NCI-H510A treated with DMSO at 0.1 percent for 48 hours (cell line): Measurements from ENCODE around the gene SDR42E2.
"Not testable (repeated sequence)": the region's sequence is repeated elsewhere in the genome, so short reads cannot be mapped to it uniquely, and the experiment has no call there.

ENCODE experiments used
- DNase-seq: peaks from one replicate; lab custom pipeline; 2025; lab: John Stamatoyannopoulos, UW

Gene SDR42E2

DNA sequence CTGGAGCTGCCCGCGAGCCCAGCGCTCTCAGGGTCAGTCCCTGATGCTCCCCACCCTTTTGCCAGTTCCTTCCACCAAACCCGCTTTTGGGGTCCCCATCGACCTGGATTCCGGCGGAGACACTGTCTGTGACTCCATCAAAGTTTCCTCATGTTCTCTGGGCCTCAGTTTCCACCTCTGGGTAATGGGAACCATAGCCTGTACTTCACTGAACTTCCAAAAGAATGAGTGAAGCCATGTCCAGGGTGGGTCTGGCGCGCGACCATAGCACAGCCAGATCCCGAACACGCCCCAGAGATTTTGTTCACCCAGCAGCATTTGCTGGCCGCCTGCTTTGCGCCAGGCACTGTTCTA lies 327 bp downstream of the SDR42E2 start:
- DNase-seq = no peak

- DNase-seq = no peak
Observed at GRCh38 chr16:22163806-22164205, 1.5 kb downstream of the SDR42E2 start.

DNA sequence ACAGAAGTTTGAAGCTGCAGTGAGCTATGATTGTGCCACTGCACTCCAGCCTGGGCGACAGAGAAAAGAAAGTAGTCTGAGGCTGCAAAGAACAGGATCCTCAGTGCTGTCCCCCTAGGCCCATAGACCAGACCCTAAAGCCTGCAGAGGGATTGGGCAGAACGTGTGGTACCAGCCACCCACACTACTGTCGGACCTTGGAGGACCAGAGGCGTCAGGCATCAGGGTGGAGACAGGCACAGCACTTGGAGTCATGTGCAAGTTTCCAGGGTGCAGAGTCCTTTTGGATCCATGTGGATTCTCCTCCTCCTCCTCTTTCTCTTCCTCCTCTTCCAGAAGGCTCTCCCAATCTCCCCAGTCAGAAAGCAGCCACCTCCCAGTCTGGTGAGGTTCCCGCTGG lies 2.2 kb downstream of the SDR42E2 start:
- DNase-seq = no peak

- DNase-seq = no peak
Observed at GRCh38 chr16:22165508-22166285, 3.4 kb downstream of the SDR42E2 start.

GRCh38 chr16:22171953-22172352 lies 9.6 kb downstream of the SDR42E2 start:
- DNase-seq = no peak

DNA sequence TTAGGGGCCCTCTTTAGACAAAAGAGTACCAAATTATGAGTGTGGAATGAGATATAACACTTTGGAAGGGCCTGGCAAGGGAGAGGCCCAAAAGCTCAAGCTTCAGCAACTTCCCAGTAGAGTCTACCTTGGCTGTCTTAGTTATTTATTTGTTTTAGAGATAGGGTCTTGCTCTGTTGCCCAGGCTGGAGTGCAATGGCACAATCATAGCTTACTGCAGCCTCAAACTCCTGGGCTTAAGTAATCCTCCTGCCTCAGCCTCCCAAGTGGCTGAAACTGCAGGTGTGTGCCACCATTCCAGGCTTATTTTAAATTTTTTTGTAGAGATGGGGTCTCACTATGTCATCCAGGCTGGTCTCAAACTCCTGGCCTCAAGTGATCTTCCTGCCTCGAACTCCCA lies 10.3 kb downstream of the SDR42E2 start:
- DNase-seq = not testable (repeated sequence)

- DNase-seq = peak; percentile 69
Observed at GRCh38 chr16:22174642-22175041, 12.3 kb downstream of the SDR42E2 start.

- DNase-seq = no peak
Observed at GRCh38 chr16:22177968-22178930, 15.9 kb downstream of the SDR42E2 start.

DNA sequence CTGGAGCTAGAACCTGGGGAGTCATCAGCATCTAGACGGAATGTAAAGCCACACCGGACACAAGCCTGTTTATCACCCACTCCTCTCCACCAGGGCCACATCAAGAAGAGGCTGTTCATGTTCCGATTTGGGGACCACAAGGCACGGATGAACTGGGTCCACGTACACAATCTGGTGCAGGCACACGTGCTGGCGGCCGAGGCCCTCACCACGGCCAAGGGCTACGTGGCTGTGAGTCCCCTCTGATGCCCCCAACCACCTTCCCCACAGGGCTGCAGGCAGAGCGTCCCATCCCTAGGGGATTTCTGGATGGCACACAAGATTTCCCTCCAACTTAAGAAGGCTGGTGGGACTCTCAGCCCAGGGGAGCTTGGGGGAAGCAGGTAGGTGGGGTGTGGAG lies 19.1 kb downstream of the SDR42E2 start:
- no peak for DNase-seq

- DNase-seq = no peak
Observed at GRCh38 chr16:22181843-22182242, 19.5 kb downstream of the SDR42E2 start.

DNA sequence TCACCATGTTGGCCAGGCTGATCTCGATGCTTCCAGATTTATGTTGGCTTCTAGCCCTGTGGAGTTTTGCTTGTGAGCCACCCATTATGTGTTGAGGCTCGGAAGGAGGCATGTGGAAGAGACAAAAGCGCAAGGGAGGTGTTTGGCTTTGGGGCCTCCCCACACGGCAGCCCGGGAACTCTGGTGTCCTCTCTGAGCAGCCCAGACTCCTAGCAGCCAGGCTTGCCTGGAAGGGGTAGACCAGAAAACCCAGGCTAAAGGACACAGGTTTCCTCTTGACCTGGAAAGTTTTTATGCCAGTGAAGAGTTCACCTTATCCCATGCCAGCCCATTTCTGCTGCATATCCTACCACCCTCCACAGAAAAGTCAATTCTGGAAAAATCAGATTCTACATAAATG lies 21.0 kb downstream of the SDR42E2 start:
- no peak for DNase-seq

GRCh38 chr16:22183901-22184614 lies 21.8 kb downstream of the SDR42E2 start:
- no peak for DNase-seq

GRCh38 chr16:22184615-22184968 lies 22.3 kb downstream of the SDR42E2 start:
- no peak for DNase-seq

DNA sequence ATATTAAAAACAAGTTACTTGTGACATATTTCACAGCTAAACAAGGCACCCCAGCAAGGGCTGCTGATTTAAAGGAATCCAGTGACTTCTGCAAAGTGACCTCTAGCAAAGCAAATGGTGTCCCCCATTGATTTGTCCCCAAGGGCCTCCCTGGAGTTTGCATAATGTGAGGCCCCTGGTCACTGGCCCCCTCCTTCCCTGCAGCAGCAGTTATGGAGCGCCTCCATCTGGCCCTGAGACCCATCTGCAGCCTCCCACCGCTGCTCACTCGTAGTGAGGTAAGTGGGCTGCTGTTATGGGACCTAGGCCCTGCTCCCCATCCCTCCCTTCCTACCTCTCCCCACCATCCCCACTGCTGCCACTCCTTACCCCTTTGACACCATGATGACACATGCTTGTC lies 24.2 kb downstream of the SDR42E2 start:
- DNase-seq = no peak

DNA sequence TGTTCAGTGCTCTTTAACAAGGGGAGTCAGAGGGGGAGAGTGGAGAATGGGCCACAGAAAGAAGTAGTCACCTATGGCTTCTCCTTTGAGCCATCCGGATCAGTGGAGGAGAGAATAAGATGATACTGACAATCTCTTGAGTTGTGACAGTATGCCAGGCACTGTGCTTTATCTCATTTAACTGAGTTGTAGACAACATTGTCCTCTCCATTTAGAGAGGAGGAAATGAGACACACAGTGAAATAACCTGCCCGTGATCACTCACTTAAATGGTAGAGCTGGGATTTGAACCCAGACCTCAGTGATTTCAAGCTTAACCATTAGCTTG lies 25.9 kb downstream of the SDR42E2 start:
- DNase-seq = no peak

DNA sequence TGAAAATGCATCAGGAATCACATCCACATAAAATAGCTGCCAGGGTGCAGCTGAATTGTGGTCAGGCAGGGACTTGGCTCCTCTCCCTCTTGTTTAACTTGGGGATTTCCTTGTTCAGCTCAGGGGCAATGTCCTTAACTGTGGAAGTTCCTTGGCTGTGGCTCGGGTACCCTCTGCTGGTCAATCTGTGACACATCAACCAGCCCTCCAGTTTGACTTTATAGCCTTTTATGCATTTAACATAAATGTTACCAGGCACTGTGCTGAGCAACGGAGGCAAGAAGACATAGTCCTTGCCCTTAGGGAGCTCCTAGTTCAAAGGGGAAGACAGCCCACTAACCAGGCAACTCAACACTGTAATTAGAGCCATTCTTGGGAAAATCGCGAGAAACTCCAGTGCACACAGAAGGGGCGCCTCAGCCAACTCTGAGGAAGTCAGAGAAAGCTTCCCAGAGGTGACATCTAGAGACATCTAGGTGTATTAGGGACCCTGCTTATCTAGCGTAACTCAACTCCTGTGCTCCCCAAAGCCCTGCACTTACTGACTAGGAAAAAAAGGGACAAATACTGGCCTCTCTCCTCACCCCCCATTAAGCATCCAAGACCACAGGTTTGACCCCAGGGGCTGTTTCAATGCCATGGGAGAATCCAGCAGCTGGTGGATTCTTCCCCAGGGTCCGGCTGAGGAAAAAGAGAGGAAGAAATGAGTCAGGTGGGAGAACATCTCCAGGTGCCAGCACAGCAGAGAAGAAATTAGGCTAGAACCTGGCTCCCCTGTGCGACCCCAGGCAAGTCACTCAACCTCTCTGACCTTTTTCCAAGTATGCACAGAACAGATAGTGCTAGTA lies 26.5 kb downstream of the SDR42E2 start:
- DNase-seq = peak; percentile 86

- no peak for DNase-seq
Observed at GRCh38 chr16:22189473-22190080, 27.3 kb downstream of the SDR42E2 start.

- peak; percentile 100 for DNase-seq
Observed at GRCh38 chr16:22190081-22190775, 27.9 kb downstream of the SDR42E2 start.

GRCh38 chr16:22190776-22191531 lies 28.6 kb downstream of the SDR42E2 start:
- peak; percentile 100 for DNase-seq
